ENCODE results near the gene OCA2.

- no peak for TF ChIP-seq CTCF (IDR thresholded peaks at IDR 0.05)
- no peak for TF ChIP-seq POLR2A (IDR thresholded peaks at IDR 0.05; ENCODE audit: low read depth)
These were observed 291.8 kb downstream of the OCA2 start for GRCh38 chr15:27807335-27807734.
